TTC549 (cell line): ENCODE measurements around the gene TYMS.

Experiments
- FAIRE-seq: peaks from 2 replicates; lab custom pipeline; 2012; peaks lifted over from hg19 to GRCh38; lab: Jason Lieb, UNC

The TYMS gene

GRCh38 chr18:647304-647703 is 10.1 kb upstream of the TYMS start:
- no peak for FAIRE-seq

GRCh38 chr18:649341-649740 is 8.1 kb upstream of the TYMS start:
- FAIRE-seq, result no peak

GRCh38 chr18:650428-650858 is 7.0 kb upstream of the TYMS start:
- no peak for FAIRE-seq

GRCh38 chr18:652131-652530 is 5.3 kb upstream of the TYMS start:
- FAIRE-seq, result no peak

- no peak for FAIRE-seq
These were observed 3.9 kb upstream of the TYMS start for GRCh38 chr18:653512-653911.

- FAIRE-seq, result no peak
These were observed 2.9 kb upstream of the TYMS start for GRCh38 chr18:654601-655000.

- FAIRE-seq, result no peak
These were observed 2.0 kb upstream of the TYMS start for GRCh38 chr18:655445-655844.

GRCh38 chr18:658001-658946 is 821 bp downstream of the TYMS start:
- FAIRE-seq, result no peak

- FAIRE-seq, result no peak
These were observed 1.6 kb downstream of the TYMS start for GRCh38 chr18:658947-659533.

- FAIRE-seq, result no peak
These were observed 2.1 kb downstream of the TYMS start for GRCh38 chr18:659597-659996.

GRCh38 chr18:662197-662596 is 4.7 kb downstream of the TYMS start:
- no peak for FAIRE-seq

GRCh38 chr18:666177-666576 is 8.7 kb downstream of the TYMS start:
- no peak for FAIRE-seq

- FAIRE-seq, result no peak
These were observed 9.2 kb downstream of the TYMS start for GRCh38 chr18:666628-667027.

- FAIRE-seq, result no peak
These were observed 10.8 kb downstream of the TYMS start for GRCh38 chr18:668260-668659.

- FAIRE-seq, result no peak
These were observed 11.6 kb downstream of the TYMS start for GRCh38 chr18:669077-669476.

- FAIRE-seq, result no peak
These were observed 13.1 kb downstream of the TYMS start for GRCh38 chr18:670522-670921.

GRCh38 chr18:671405-671804 is 14.0 kb downstream of the TYMS start:
- FAIRE-seq, result no peak

- no peak for FAIRE-seq
These were observed 15.9 kb downstream of the TYMS start for GRCh38 chr18:673317-673716.

GRCh38 chr18:673769-674168 is 16.3 kb downstream of the TYMS start:
- no peak for FAIRE-seq

GRCh38 chr18:675307-675706 is 17.9 kb downstream of the TYMS start:
- no peak for FAIRE-seq

- no peak for FAIRE-seq
These were observed 18.6 kb downstream of the TYMS start for GRCh38 chr18:676069-676468.

- FAIRE-seq, result no peak
These were observed 19.3 kb downstream of the TYMS start for GRCh38 chr18:676736-677135.

GRCh38 chr18:677145-677544 is 19.7 kb downstream of the TYMS start:
- no peak for FAIRE-seq

GRCh38 chr18:677951-678381 is 20.5 kb downstream of the TYMS start:
- FAIRE-seq, result no peak
